SK-N-SH (cell line): ENCODE measurements around the gene PAGE2. TPM values are rescaled to one million over a fixed set of nuclear protein-coding genes. Genes with fewer than 3 reads are reported as not detected.

Source experiments
- CTCF ChIA-PET: fragments of 300-600, 350-600 bp; formaldehyde crosslinking; extraction: SDS; loops from one replicate; lab custom pipeline; 2021; lab: Yijun Ruan, JAX
- POLR2A ChIA-PET: fragments of 350-600 bp; sonication (Branson Sonifier 250); formaldehyde crosslinking; extraction: SDS; loops from one replicate; lab custom pipeline; 2020; ENCODE audit warnings: antibody characterized with exemption, inconsistent platforms; lab: Yijun Ruan, JAX
- DNase-seq: peaks from one replicate; pipeline ENCODE4 v3.0.0; 2012
- H2AFZ ChIP-seq: fragments of 200-600 bp; sonication (generic); 2 replicates; pipeline ENCODE4 v1.8.1; 2016; ENCODE audit warnings: antibody characterized with exemption, mild to moderate bottlenecking, low read depth
- H3F3A ChIP-seq: fragments of 200-600 bp; sonication (generic); replicated peaks from 2 replicates; pipeline ENCODE3; 2016; ENCODE audit warnings: antibody characterized with exemption, mild to moderate bottlenecking; ENCODE audit not compliant: insufficient read depth
- H3K27ac ChIP-seq, 2 experiments: fragments of 200-500 bp in 1 of 2; fragments of 200-600 bp in 1 of 2; sonication (Bioruptor generic) in 1 of 2; sonication (generic), shearing (Covaris generic) in 1 of 2; 2 replicates each; pipeline versions ENCODE4 v1.5.1 to v1.6.1; 2014 to 2016; ENCODE audit warnings: low read depth in 2 of 2, inconsistent platforms in 1 of 2, low read length in 1 of 2, mild to moderate bottlenecking in 1 of 2, mixed read lengths in 1 of 2
- H3K27me3 ChIP-seq: fragments of 200-600 bp; sonication (generic), shearing (Covaris generic); 2 replicates; pipeline ENCODE4 v1.6.1; 2016; ENCODE audit warnings: mixed run types; ENCODE audit not compliant: insufficient read depth
- H3K36me3 ChIP-seq, 2 experiments: fragments of 200-500 bp in 1 of 2; fragments of 200-600 bp in 1 of 2; sonication (Bioruptor generic) in 1 of 2; sonication (generic) in 1 of 2; replicated peaks in 1 of 2; 2 replicates each; pipeline versions ENCODE3 to v1.5.1; 2014 to 2016; ENCODE audit warnings: low read length in 1 of 2, mild to moderate bottlenecking in 1 of 2; ENCODE audit not compliant: insufficient read depth in 2 of 2, control insufficient read depth in 1 of 2
- H3K4me1 ChIP-seq, 2 experiments: fragments of 200-500 bp in 1 of 2; fragments of 200-600 bp in 1 of 2; sonication (Bioruptor generic) in 1 of 2; sonication (generic), shearing (Covaris generic) in 1 of 2; 2 replicates each; pipeline versions ENCODE4 v1.5.1 to v1.6.1; 2014 to 2016; ENCODE audit warnings: low read depth in 1 of 2, low read length in 1 of 2, mixed run types in 1 of 2; ENCODE audit not compliant: insufficient read depth in 2 of 2, control insufficient read depth in 1 of 2
- H3K4me2 ChIP-seq: fragments of 200-600 bp; sonication (generic), shearing (Covaris generic); 2 replicates; pipeline ENCODE4 v1.6.1; 2017; ENCODE audit warnings: mixed run types
- H3K4me3 ChIP-seq, 2 experiments: fragments of 200-500 bp in 1 of 2; fragments of 200-600 bp in 1 of 2; sonication (Bioruptor generic) in 1 of 2; sonication (generic), shearing (Covaris generic) in 1 of 2; 2 replicates each; pipeline versions ENCODE4 v1.5.1 to v1.8.1; 2014 to 2016; ENCODE audit warnings: low read depth in 2 of 2, inconsistent platforms in 1 of 2, low read length in 1 of 2, mild to moderate bottlenecking in 1 of 2, mixed read lengths in 1 of 2, moderate library complexity in 1 of 2
- H3K79me2 ChIP-seq: fragments of 200-600 bp; sonication (generic); 2 replicates; pipeline ENCODE4 v1.8.1; 2017; ENCODE audit warnings: mild to moderate bottlenecking; ENCODE audit not compliant: insufficient read depth
- H3K9ac ChIP-seq: fragments of 200-600 bp; sonication (generic); 2 replicates; pipeline ENCODE4 v1.6.1; 2017; ENCODE audit warnings: mixed run types
- H3K9me2 ChIP-seq: fragments of 200-600 bp; sonication (generic); 2 replicates; pipeline ENCODE4 v1.6.1; 2017; ENCODE audit warnings: mixed run types
- H3K9me3 ChIP-seq: fragments of 200-600 bp; sonication (generic); 2 replicates; pipeline ENCODE4 v1.6.1; 2017; ENCODE audit warnings: mixed run types, mild to moderate bottlenecking, moderate library complexity
- H4K20me1 ChIP-seq: fragments of 200-600 bp; sonication (generic); 2 replicates; pipeline ENCODE4 v1.6.1; 2017; ENCODE audit warnings: mild to moderate bottlenecking, mixed run types; ENCODE audit not compliant: insufficient read depth
- ELF1 ChIP-seq: IDR thresholded peaks from 2 replicates; pipeline ENCODE4 v1.4.0; 2012
- EP300 ChIP-seq, 2 experiments: IDR thresholded peaks; 2 replicates each; pipeline versions ENCODE4 v1.4.0 to v1.6.1; 2012; ENCODE audit warnings: borderline replicate concordance in 1 of 2, low read depth in 1 of 2, low read length in 1 of 2
- EZH2phosphoT487 ChIP-seq: fragments of 200-600 bp; sonication (generic); IDR thresholded peaks from 2 replicates; pipeline ENCODE4 v1.6.1; 2017; ENCODE audit warnings: low read depth, mixed run types, mild to moderate bottlenecking, antibody characterized with exemption, moderate library complexity, borderline replicate concordance
- FOSL2 ChIP-seq: IDR thresholded peaks from 2 replicates; pipeline ENCODE4 v1.4.0; 2012; ENCODE audit warnings: low read depth, mild to moderate bottlenecking, moderate library complexity, borderline replicate concordance
- GABPA ChIP-seq: IDR thresholded peaks from 2 replicates; pipeline ENCODE4 v1.4.0; 2012; ENCODE audit warnings: low read depth, mild to moderate bottlenecking
- GATA2 ChIP-seq: sonication (generic); formaldehyde crosslinking; IDR thresholded peaks from 2 replicates; pipeline ENCODE4 v1.5.0; 2020; ENCODE audit warnings: mild to moderate bottlenecking, missing genetic modification reagents
- JUND ChIP-seq: IDR thresholded peaks from 2 replicates; pipeline ENCODE4 v1.4.0; 2012
- MEF2A ChIP-seq: IDR thresholded peaks from 2 replicates; pipeline ENCODE4 v1.4.0; 2012; ENCODE audit warnings: low read depth, borderline replicate concordance
- MXI1 ChIP-seq: IDR thresholded peaks from 2 replicates; pipeline ENCODE4 v1.6.1; 2012; ENCODE audit warnings: mild to moderate bottlenecking, low read depth, low read length, improper control_type of control experiment
- NFIC ChIP-seq: IDR thresholded peaks from 2 replicates; pipeline ENCODE4 v1.4.0; 2012; ENCODE audit warnings: borderline replicate concordance
- NRF1 ChIP-seq: IDR thresholded peaks from 2 replicates; pipeline ENCODE4 v1.6.1; 2012; ENCODE audit warnings: low read depth, mild to moderate bottlenecking, low read length
- POLR2AphosphoS5 ChIP-seq: IDR thresholded peaks from 2 replicates; pipeline ENCODE4 v1.6.1; 2012; ENCODE audit warnings: low read depth, low read length
- RFX5 ChIP-seq: IDR thresholded peaks from 2 replicates; pipeline ENCODE4 v1.6.1; 2012; ENCODE audit warnings: mild to moderate bottlenecking, improper control_type of control experiment, low read length
- RXRA ChIP-seq: IDR thresholded peaks from 2 replicates; pipeline ENCODE4 v1.4.0; 2012; ENCODE audit warnings: low read depth, mild to moderate bottlenecking, borderline replicate concordance
- SMC3 ChIP-seq: IDR thresholded peaks from 2 replicates; pipeline ENCODE4 v1.6.1; 2012; ENCODE audit warnings: low read depth, low read length, improper control_type of control experiment
- TAF1 ChIP-seq: IDR thresholded peaks from 2 replicates; pipeline ENCODE4 v1.6.1; 2012; ENCODE audit warnings: low read depth, mild to moderate bottlenecking, low read length, moderate library complexity, borderline replicate concordance
- TCF12 ChIP-seq: IDR thresholded peaks from 2 replicates; pipeline ENCODE4 v1.4.0; 2012
- TEAD4 ChIP-seq: IDR thresholded peaks from 2 replicates; pipeline ENCODE4 v1.4.0; 2012; ENCODE audit warnings: mild to moderate bottlenecking, borderline replicate concordance; ENCODE audit not compliant: insufficient read depth
- YY1 ChIP-seq: IDR thresholded peaks from 2 replicates; pipeline ENCODE4 v1.4.0; 2012; ENCODE audit warnings: low read depth, mild to moderate bottlenecking
- WGBS: methylation state at CpG from one replicate; pipeline ENCODE4 v1.1.6; 2017; ENCODE audit warnings: low lambda C conversion rate; 5-methylcytosine and 5-hydroxymethylcytosine counted together
- polyA plus RNA-seq, 3 experiments: library from polyadenylated mRNA; depleted of rRNA; stranded (reverse); fragments of >200 nt; gene quantifications; 2 replicates each; pipeline ENCODE4 v1.2.3, GENCODE V29; 2012
- TF ChIP-seq, protein P1 (sequence below): fragments of 150-350 bp; IDR thresholded peaks from 2 replicates; pipeline ENCODE4 v1.6.1; 2016; ENCODE audit warnings: mild to moderate bottlenecking, low read depth, low read length
- TF ChIP-seq, protein P2 (sequence below): IDR thresholded peaks from 2 replicates; pipeline ENCODE4 v1.4.0; 2012; ENCODE audit warnings: low read depth
- TF ChIP-seq, protein P3 (sequence below): fragments of 150-350 bp; IDR thresholded peaks from 2 replicates; pipeline ENCODE4 v1.6.1; 2017; ENCODE audit warnings: antibody characterized with exemption, low read length, low read depth, borderline replicate concordance
- TF ChIP-seq, protein P4 (sequence below): IDR thresholded peaks from 2 replicates; pipeline ENCODE4 v1.4.0; 2012; ENCODE audit warnings: low read depth, borderline replicate concordance
- TF ChIP-seq, protein P5 (sequence below): IDR thresholded peaks from 2 replicates; pipeline ENCODE4 v1.6.1; 2012; ENCODE audit warnings: mild to moderate bottlenecking, low read depth, low read length, moderate library complexity

The PAGE2 gene
- polyA plus RNA-seq, 1 of the 3 experiments (the other 2 are of a cell fraction) = 4.2 TPM

DNA sequence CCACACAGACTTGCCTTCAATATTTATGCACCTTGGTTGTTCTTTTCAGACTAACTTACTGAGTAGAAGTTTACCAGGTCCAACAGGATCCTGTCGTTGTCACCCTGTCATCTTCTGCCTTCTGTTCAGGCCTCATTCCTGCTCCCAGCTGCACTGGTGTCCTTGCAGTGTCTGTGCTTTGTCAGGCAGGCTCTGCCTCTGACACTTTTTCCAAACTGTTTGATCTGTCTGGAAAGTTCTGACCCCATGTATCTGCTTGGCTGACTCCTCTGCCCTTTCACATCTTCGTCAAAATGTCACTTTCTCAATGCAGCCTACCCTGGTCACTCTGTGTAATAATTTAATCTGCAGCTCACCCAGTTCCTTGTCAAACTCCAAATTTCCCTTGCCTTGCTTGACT is 9.9 kb downstream of the PAGE2 start:
- Histone ChIP-seq H3K36me3 (no peaks in the 10 kb centered on the region), H2AFZ (no peak overlapping the region), H3K9me2 (no peaks in the 10 kb centered on the region), H3K9ac (no peak overlapping the region), H3K27me3 (no peaks in the 10 kb centered on the region; the same call in 1 of the 2 replicates), H3K4me2 (no peak overlapping the region), H3K79me2 (no peaks in the 10 kb centered on the region), H3K4me3 (no peak overlapping the region), H3K27ac (no peak overlapping the region), H3K4me1 (no peaks in the 10 kb centered on the region), H3F3A (no peaks in the 10 kb centered on the region), H4K20me1 (no peaks in the 10 kb centered on the region), H3K9me3 (no peaks in the 10 kb centered on the region)
- WGBS = 6% methylated on average over 2 of the region's 2 CpGs
- DNase-seq = no peak
- no peak for TF ChIP-seq MEF2A
- TF ChIP-seq MXI1 = no peak
- no peak for TF ChIP-seq TCF12
- TF ChIP-seq YY1 = no peak
- no peak for TF ChIP-seq JUND
- TF ChIP-seq, protein P1, sequence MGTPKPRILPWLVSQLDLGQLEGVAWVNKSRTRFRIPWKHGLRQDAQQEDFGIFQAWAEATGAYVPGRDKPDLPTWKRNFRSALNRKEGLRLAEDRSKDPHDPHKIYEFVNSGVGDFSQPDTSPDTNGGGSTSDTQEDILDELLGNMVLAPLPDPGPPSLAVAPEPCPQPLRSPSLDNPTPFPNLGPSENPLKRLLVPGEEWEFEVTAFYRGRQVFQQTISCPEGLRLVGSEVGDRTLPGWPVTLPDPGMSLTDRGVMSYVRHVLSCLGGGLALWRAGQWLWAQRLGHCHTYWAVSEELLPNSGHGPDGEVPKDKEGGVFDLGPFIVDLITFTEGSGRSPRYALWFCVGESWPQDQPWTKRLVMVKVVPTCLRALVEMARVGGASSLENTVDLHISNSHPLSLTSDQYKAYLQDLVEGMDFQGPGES = no peak
- no peak for TF ChIP-seq FOSL2
- no peak for TF ChIP-seq TEAD4
- TF ChIP-seq GATA2 (CRISPR knock-in tag) = no peak
- TF ChIP-seq EZH2phosphoT487 = no peak
- no peak for TF ChIP-seq ELF1
- TF ChIP-seq, protein P2, sequence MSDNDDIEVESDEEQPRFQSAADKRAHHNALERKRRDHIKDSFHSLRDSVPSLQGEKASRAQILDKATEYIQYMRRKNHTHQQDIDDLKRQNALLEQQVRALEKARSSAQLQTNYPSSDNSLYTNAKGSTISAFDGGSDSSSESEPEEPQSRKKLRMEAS = no peak
- no peak for TF ChIP-seq POLR2AphosphoS5
- TF ChIP-seq TAF1 = no peak
- TF ChIP-seq, protein P3, sequence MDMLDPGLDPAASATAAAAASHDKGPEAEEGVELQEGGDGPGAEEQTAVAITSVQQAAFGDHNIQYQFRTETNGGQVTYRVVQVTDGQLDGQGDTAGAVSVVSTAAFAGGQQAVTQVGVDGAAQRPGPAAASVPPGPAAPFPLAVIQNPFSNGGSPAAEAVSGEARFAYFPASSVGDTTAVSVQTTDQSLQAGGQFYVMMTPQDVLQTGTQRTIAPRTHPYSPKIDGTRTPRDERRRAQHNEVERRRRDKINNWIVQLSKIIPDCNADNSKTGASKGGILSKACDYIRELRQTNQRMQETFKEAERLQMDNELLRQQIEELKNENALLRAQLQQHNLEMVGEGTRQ = no peak
- no peak for TF ChIP-seq RXRA
- CTCF ChIA-PET = no interaction called here
- POLR2A ChIA-PET = no interaction called here

DNA sequence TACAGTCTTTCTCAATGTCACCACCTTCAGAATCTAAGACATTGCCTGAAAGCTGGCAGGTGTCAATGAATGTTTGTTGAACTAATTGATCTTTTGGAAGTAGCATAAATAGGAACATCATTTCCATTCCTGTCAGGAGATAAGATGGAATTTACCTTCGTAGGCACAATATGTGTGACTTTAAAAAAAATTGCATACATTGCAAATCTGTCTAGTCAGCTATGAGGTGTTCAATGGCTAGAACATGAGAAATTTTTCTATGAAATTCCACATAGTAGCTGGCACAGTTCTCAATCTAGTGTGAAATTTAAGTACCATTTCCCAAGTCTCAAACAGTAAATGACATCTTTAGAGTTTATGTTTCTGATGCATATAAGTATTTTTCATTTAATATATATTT is 10.3 kb downstream of the PAGE2 start:
- Histone ChIP-seq H3K9me2 (no peaks in the 10 kb centered on the region), H3K9ac (no peak overlapping the region), H3K27ac (no peak overlapping the region), H3K36me3 (no peaks in the 10 kb centered on the region), H3K4me3 (no peak overlapping the region), H3K4me1 (no peaks in the 10 kb centered on the region), H3F3A (no peaks in the 10 kb centered on the region), H2AFZ (no peak overlapping the region), H3K27me3 (no peaks in the 10 kb centered on the region; the same call in 1 of the 2 replicates), H4K20me1 (no peaks in the 10 kb centered on the region), H3K9me3 (no peaks in the 10 kb centered on the region), H3K4me2 (no peak overlapping the region), H3K79me2 (no peaks in the 10 kb centered on the region)
- WGBS = 6% methylated on average over 1 of the region's 1 CpG
- no peak for DNase-seq
- CTCF ChIA-PET = no interaction called here
- no peak for TF ChIP-seq JUND
- TF ChIP-seq SMC3 = no peak
- TF ChIP-seq FOSL2 = no peak
- no peak for TF ChIP-seq RFX5
- TF ChIP-seq, protein P4, sequence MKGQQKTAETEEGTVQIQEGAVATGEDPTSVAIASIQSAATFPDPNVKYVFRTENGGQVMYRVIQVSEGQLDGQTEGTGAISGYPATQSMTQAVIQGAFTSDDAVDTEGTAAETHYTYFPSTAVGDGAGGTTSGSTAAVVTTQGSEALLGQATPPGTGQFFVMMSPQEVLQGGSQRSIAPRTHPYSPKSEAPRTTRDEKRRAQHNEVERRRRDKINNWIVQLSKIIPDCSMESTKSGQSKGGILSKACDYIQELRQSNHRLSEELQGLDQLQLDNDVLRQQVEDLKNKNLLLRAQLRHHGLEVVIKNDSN = no peak
- TF ChIP-seq POLR2AphosphoS5 = no peak
- no peak for TF ChIP-seq YY1
- no peak for TF ChIP-seq GABPA
- no peak for TF ChIP-seq EZH2phosphoT487
- TF ChIP-seq TEAD4 = no peak
- TF ChIP-seq, protein P5, sequence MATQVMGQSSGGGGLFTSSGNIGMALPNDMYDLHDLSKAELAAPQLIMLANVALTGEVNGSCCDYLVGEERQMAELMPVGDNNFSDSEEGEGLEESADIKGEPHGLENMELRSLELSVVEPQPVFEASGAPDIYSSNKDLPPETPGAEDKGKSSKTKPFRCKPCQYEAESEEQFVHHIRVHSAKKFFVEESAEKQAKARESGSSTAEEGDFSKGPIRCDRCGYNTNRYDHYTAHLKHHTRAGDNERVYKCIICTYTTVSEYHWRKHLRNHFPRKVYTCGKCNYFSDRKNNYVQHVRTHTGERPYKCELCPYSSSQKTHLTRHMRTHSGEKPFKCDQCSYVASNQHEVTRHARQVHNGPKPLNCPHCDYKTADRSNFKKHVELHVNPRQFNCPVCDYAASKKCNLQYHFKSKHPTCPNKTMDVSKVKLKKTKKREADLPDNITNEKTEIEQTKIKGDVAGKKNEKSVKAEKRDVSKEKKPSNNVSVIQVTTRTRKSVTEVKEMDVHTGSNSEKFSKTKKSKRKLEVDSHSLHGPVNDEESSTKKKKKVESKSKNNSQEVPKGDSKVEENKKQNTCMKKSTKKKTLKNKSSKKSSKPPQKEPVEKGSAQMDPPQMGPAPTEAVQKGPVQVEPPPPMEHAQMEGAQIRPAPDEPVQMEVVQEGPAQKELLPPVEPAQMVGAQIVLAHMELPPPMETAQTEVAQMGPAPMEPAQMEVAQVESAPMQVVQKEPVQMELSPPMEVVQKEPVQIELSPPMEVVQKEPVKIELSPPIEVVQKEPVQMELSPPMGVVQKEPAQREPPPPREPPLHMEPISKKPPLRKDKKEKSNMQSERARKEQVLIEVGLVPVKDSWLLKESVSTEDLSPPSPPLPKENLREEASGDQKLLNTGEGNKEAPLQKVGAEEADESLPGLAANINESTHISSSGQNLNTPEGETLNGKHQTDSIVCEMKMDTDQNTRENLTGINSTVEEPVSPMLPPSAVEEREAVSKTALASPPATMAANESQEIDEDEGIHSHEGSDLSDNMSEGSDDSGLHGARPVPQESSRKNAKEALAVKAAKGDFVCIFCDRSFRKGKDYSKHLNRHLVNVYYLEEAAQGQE = no peak
- TF ChIP-seq ELF1 = no peak
- no peak for TF ChIP-seq EP300 (IDR thresholded peaks at IDR 0.05; ENCODE audit: borderline replicate concordance in 1 of 2, low read depth in 1 of 2, low read length in 1 of 2)
- TF ChIP-seq NFIC = no peak
- no peak for TF ChIP-seq TCF12
- TF ChIP-seq NRF1 = no peak
- POLR2A ChIA-PET = no interaction called here
